Fibroblast of upper back skin (primary cell): Measurements from ENCODE around the gene NXPH3.
"Not testable (repeated sequence)": the region's sequence is repeated elsewhere in the genome, so short reads cannot be mapped to it uniquely, and the experiment has no call there.

Experiments used
- DNase-seq: peaks from one replicate; pipeline ENCODE4 v3.0.0-alpha.2; 2013

The NXPH3 gene

GRCh38 chr17:49575679-49576087 is at the start of gene NXPH3:
TSS of gene NXPH3 (plus strand) at chr17:49575871. CDS start at chr17:49576220, 349 bp downstream.
- DNase-seq: no peak

GRCh38 chr17:49527927-49528651 is 47.6 kb upstream of the NXPH3 start:
- no peak for DNase-seq

- DNase-seq: no peak
These were observed 46.7 kb upstream of the NXPH3 start for GRCh38 chr17:49528966-49529365.

GRCh38 chr17:49530118-49530517 is 45.6 kb upstream of the NXPH3 start:
- no peak for DNase-seq

- no peak for DNase-seq
These were observed 31.8 kb upstream of the NXPH3 start for GRCh38 chr17:49543860-49544259.

GRCh38 chr17:49545007-49545660 is 30.5 kb upstream of the NXPH3 start:
- no peak for DNase-seq

- no peak for DNase-seq
These were observed 29.7 kb upstream of the NXPH3 start for GRCh38 chr17:49545806-49546545.

GRCh38 chr17:49546546-49547535 is 28.8 kb upstream of the NXPH3 start:
- DNase-seq: no peak

- no peak for DNase-seq
These were observed 28.1 kb upstream of the NXPH3 start for GRCh38 chr17:49547566-49547965.

GRCh38 chr17:49548051-49548505 is 27.6 kb upstream of the NXPH3 start:
- no peak for DNase-seq

- peak; percentile 34 for DNase-seq
These were observed 27.0 kb upstream of the NXPH3 start for GRCh38 chr17:49548506-49549310.

- DNase-seq: no peak
These were observed 26.4 kb upstream of the NXPH3 start for GRCh38 chr17:49549311-49549605.

- no peak for DNase-seq
These were observed 25.7 kb upstream of the NXPH3 start for GRCh38 chr17:49549691-49550678.

- DNase-seq: not testable (repeated sequence)
These were observed 24.9 kb upstream of the NXPH3 start for GRCh38 chr17:49550764-49551163.

GRCh38 chr17:49551221-49552069 is 24.2 kb upstream of the NXPH3 start:
- no peak for DNase-seq

- DNase-seq: no peak
These were observed 23.5 kb upstream of the NXPH3 start for GRCh38 chr17:49552070-49552751.

GRCh38 chr17:49553676-49554335 is 21.9 kb upstream of the NXPH3 start:
- no peak for DNase-seq
